ENCODE data around the gene TM9SF4.

- no peak for TF ChIP-seq EP300 (IDR thresholded peaks at IDR 0.05; ENCODE audit: borderline replicate concordance)
- TF ChIP-seq TAF1 (IDR thresholded peaks at IDR 0.05; ENCODE audit: low read depth), result no peak
- TF ChIP-seq CEBPB (IDR thresholded peaks at IDR 0.05), result no peak
- TF ChIP-seq RAD21 (IDR thresholded peaks at IDR 0.05; ENCODE audit: low read depth), result no peak
- no peak for TF ChIP-seq CREB1 (IDR thresholded peaks at IDR 0.05; ENCODE audit: low read depth)
- TF ChIP-seq NFIC (IDR thresholded peaks at IDR 0.05), result no peak
- TF ChIP-seq USF1 (IDR thresholded peaks at IDR 0.05), result no peak
- no peak for TF ChIP-seq ZBTB7A (IDR thresholded peaks at IDR 0.05; ENCODE audit: low read depth)
- TF ChIP-seq FOXM1 (IDR thresholded peaks at IDR 0.05; ENCODE audit: borderline replicate concordance, low read depth), result no peak
Measured at GRCh38 chr20:32162351-32162750, 52.8 kb downstream of the TM9SF4 start.

All from Ishikawa (cell line).